NB4 (cell line): Measurements from ENCODE around the gene SERPINA3.

Experiments
- CTCF ChIP-seq: IDR thresholded peaks from one replicate; pipeline ENCODE4 v1.5.1; 2012; ENCODE audit warnings: low read depth, low read length
- MAX ChIP-seq: IDR thresholded peaks from 2 replicates; pipeline ENCODE4 v1.6.1; 2011; ENCODE audit warnings: low read depth, low read length
- MYC ChIP-seq: IDR thresholded peaks from 2 replicates; pipeline ENCODE4 v1.6.1; 2011; ENCODE audit warnings: low read depth, low read length
- POLR2A ChIP-seq: IDR thresholded peaks from 2 replicates; pipeline ENCODE4 v1.6.1; 2011; ENCODE audit warnings: mild to moderate bottlenecking; ENCODE audit not compliant: insufficient read length; ENCODE audit errors: extremely low read depth

GRCh38 chr14:94595912-94596311 is 16.3 kb upstream of the SERPINA3 start:
- TF ChIP-seq POLR2A: no peak
- TF ChIP-seq CTCF: no peak
- TF ChIP-seq MAX: no peak
- TF ChIP-seq MYC: no peak
